Trophoblast cell (in vitro differentiated cells and primary cell): Measurements from ENCODE around the gene GPX6.
A peak's percentile ranks its signal among the peaks of the same experiment; 100 is the strongest.
"Not testable (repeated sequence)": the region's sequence is repeated elsewhere in the genome, so short reads cannot be mapped to it uniquely, and the experiment has no call there.

Experiments used
- DNase-seq, 2 donors: peaks; one replicate each; pipeline ENCODE4 v3.0.0-alpha.2; 2016
- H2AFZ ChIP-seq: 2 replicates; pipeline ENCODE4 v1.6.1; 2013; ENCODE audit warnings: low read length, moderate library complexity, mild to moderate bottlenecking; ENCODE audit not compliant: insufficient read depth, poor library complexity
- H2AK5ac ChIP-seq: 2 replicates; pipeline ENCODE4 v1.6.1; 2013; ENCODE audit warnings: mild to moderate bottlenecking, low read length
- H2BK120ac ChIP-seq: 2 replicates; pipeline ENCODE4 v1.6.1; 2013; ENCODE audit warnings: low read length, mild to moderate bottlenecking, moderate library complexity; ENCODE audit not compliant: insufficient read depth, poor library complexity
- H2BK12ac ChIP-seq: 2 replicates; pipeline ENCODE4 v1.6.1; 2013; ENCODE audit warnings: mild to moderate bottlenecking, low read length, moderate library complexity
- H2BK5ac ChIP-seq: 2 replicates; pipeline ENCODE4 v1.6.1; 2013; ENCODE audit warnings: low read length, low read depth, moderate library complexity, mild to moderate bottlenecking; ENCODE audit not compliant: poor library complexity
- H3K14ac ChIP-seq: 2 replicates; pipeline ENCODE4 v1.6.1; 2013; ENCODE audit warnings: mild to moderate bottlenecking, low read length
- H3K18ac ChIP-seq: 2 replicates; pipeline ENCODE4 v1.6.1; 2013; ENCODE audit warnings: mild to moderate bottlenecking, low read length
- H3K23ac ChIP-seq: 2 replicates; pipeline ENCODE4 v1.6.1; 2013; ENCODE audit warnings: low read length
- H3K27ac ChIP-seq: 2 replicates; pipeline ENCODE4 v1.5.1; 2013; ENCODE audit warnings: low read depth, mild to moderate bottlenecking, inconsistent platforms, low read length, moderate library complexity
- H3K27me3 ChIP-seq: 2 replicates; pipeline ENCODE4 v1.6.1; 2013; ENCODE audit warnings: inconsistent platforms, mild to moderate bottlenecking, low read length, moderate library complexity; ENCODE audit not compliant: insufficient read depth
- H3K36me3 ChIP-seq, 2 experiments: 1 replicate in 1 of 2; 2 replicates in 1 of 2; pipeline ENCODE4 v1.6.1; 2013; ENCODE audit warnings: low read length in 2 of 2, mild to moderate bottlenecking in 2 of 2, moderate library complexity in 1 of 2; ENCODE audit not compliant: insufficient read depth in 2 of 2, control insufficient read depth in 1 of 2
- H3K4ac ChIP-seq: 2 replicates; pipeline ENCODE4 v1.6.1; 2013; ENCODE audit warnings: low read depth, mild to moderate bottlenecking, low read length, moderate library complexity
- H3K4me1 ChIP-seq, 2 experiments: 1 replicate in 1 of 2; 2 replicates in 1 of 2; pipeline ENCODE4 v1.6.1; 2013; ENCODE audit warnings: low read length in 2 of 2, mild to moderate bottlenecking in 2 of 2, moderate library complexity in 1 of 2; ENCODE audit not compliant: insufficient read depth in 2 of 2, control insufficient read depth in 1 of 2
- H3K4me2 ChIP-seq: 2 replicates; pipeline ENCODE4 v1.6.1; 2013; ENCODE audit warnings: inconsistent platforms, mild to moderate bottlenecking, low read length, moderate library complexity
- H3K4me3 ChIP-seq: 2 replicates; pipeline ENCODE4 v1.5.1; 2013; ENCODE audit warnings: mild to moderate bottlenecking, low read depth, low read length, inconsistent platforms
- H3K79me1 ChIP-seq: one replicate; pipeline ENCODE4 v1.6.1; 2013; ENCODE audit warnings: low read length
- H3K79me2 ChIP-seq: 2 replicates; pipeline ENCODE4 v1.6.1; 2013; ENCODE audit warnings: low read length, mild to moderate bottlenecking; ENCODE audit not compliant: control insufficient read depth, insufficient read depth, poor library complexity
- H3K9ac ChIP-seq: 2 replicates; pipeline ENCODE4 v1.6.1; 2013; ENCODE audit warnings: mild to moderate bottlenecking, low read length
- H3K9me3 ChIP-seq: 2 replicates; pipeline ENCODE4 v1.6.1; 2013; ENCODE audit warnings: low read depth, mild to moderate bottlenecking, control low read depth, inconsistent platforms, low read length; ENCODE audit not compliant: insufficient read depth
- H4K12ac ChIP-seq: 2 replicates; pipeline ENCODE4 v1.6.1; 2013; ENCODE audit warnings: low read depth, mild to moderate bottlenecking, low read length, moderate library complexity
- H4K8ac ChIP-seq: 2 replicates; pipeline ENCODE4 v1.6.1; 2013; ENCODE audit warnings: low read depth, mild to moderate bottlenecking, low read length, moderate library complexity
- H4K91ac ChIP-seq: one replicate; pipeline ENCODE4 v1.6.1; 2013; ENCODE audit warnings: low read depth, mild to moderate bottlenecking, low read length, moderate library complexity
- WGBS: extraction: QIAGEN DNeasy Blood & Tissue Kit; methylation state at CpG from one replicate; pipeline ENCODE4 v1.1.7; 2013; ENCODE audit warnings: missing lambda C conversion rate; ENCODE audit not compliant: insufficient read length, insufficient coverage; ENCODE audit errors: extremely low coverage; 5-methylcytosine and 5-hydroxymethylcytosine counted together

Gene GPX6

GRCh38 chr6:28478518-28478917 lies 37.1 kb downstream of the GPX6 start:
- no peak overlapping the region for H3K14ac ChIP-seq

GRCh38 chr6:28474441-28475219 lies 41.0 kb downstream of the GPX6 start:
- Histone ChIP-seq H4K8ac (no peak overlapping the region), H3K79me2 (no peaks in the 10 kb centered on the region), H2AFZ (peak overlapping the region; percentile 54), H3K4me1 (peaks cover 2 to 3% of the 10 kb centered on the region in 2 experiments), H3K4me3 (no peak overlapping the region), H3K9me3 (no peaks in the 10 kb centered on the region), H3K27ac (no peak overlapping the region), H2AK5ac (no peak overlapping the region), H3K9ac (no peak overlapping the region), H2BK120ac (no peak overlapping the region), H3K27me3 (no peaks in the 10 kb centered on the region), H3K36me3 (no peaks in the 10 kb centered on the region), H3K18ac (no peak overlapping the region), H2BK5ac (no peak overlapping the region), H3K4me2 (peak overlapping the region; percentile 74), H2BK12ac (no peak overlapping the region), H3K4ac (no peak overlapping the region), H3K79me1 (no peaks in the 10 kb centered on the region), H3K23ac (no peak overlapping the region), H3K14ac (no peak overlapping the region), H4K91ac (no peak overlapping the region), H4K12ac (no peak overlapping the region)
- no CpG with 5 or more reads among the region's 18 CpGs for WGBS
- DNase-seq = peak; percentile 40 to 65

More at GRCh38 chr6:28478518-28478917, 37.1 kb downstream of the GPX6 start:
- H2BK5ac ChIP-seq = no peak overlapping the region
- H2AFZ ChIP-seq = no peak overlapping the region
- H3K9ac ChIP-seq = no peak overlapping the region
- H4K91ac ChIP-seq = no peak overlapping the region
- no peak overlapping the region for H2BK12ac ChIP-seq
- no peak overlapping the region for H3K4me2 ChIP-seq
- H4K12ac ChIP-seq = no peak overlapping the region
- no peak overlapping the region for H4K8ac ChIP-seq
- no peak overlapping the region for H3K4me3 ChIP-seq
- H3K23ac ChIP-seq = no peak overlapping the region
- H3K79me2 ChIP-seq = no peaks in the 10 kb centered on the region
- H3K18ac ChIP-seq = no peak overlapping the region
- H3K4ac ChIP-seq = no peak overlapping the region
- H2AK5ac ChIP-seq = no peak overlapping the region
- H3K4me1 ChIP-seq = peaks cover 0 to 2% of the 10 kb centered on the region in 2 experiments
- peaks cover 2% of the 10 kb centered on the region for H3K27me3 ChIP-seq
- H3K79me1 ChIP-seq = no peaks in the 10 kb centered on the region
- H3K9me3 ChIP-seq = no peaks in the 10 kb centered on the region
- H3K36me3 ChIP-seq = no peaks in the 10 kb centered on the region
- no peak overlapping the region for H3K27ac ChIP-seq
- no CpG with 5 or more reads among the region's 12 CpGs for WGBS
- no peak for DNase-seq
- H2BK120ac ChIP-seq = no peak overlapping the region

GRCh38 chr6:28469153-28469745 lies 46.3 kb downstream of the GPX6 start:
- H2BK12ac ChIP-seq, H4K8ac ChIP-seq, DNase-seq, H3K18ac ChIP-seq, H4K12ac ChIP-seq, H2BK120ac ChIP-seq, H2AK5ac ChIP-seq, H3K27ac ChIP-seq, H3K27me3 ChIP-seq, H4K91ac ChIP-seq, H3K79me2 ChIP-seq, H2AFZ ChIP-seq, H3K4me1 ChIP-seq, H3K4me2 ChIP-seq, H2BK5ac ChIP-seq, H3K23ac ChIP-seq, H3K14ac ChIP-seq, H3K9me3 ChIP-seq, H3K79me1 ChIP-seq, H3K9ac ChIP-seq, H3K36me3 ChIP-seq, H3K4me3 ChIP-seq, H3K4ac ChIP-seq: not testable (repeated sequence)
- WGBS = no CpG with 5 or more reads among the region's 45 CpGs

GRCh38 chr6:28468056-28468455 lies 47.5 kb downstream of the GPX6 start:
- no peaks in the 10 kb centered on the region for H3K36me3 ChIP-seq
- no peak overlapping the region for H2AK5ac ChIP-seq
- no peak overlapping the region for H3K4ac ChIP-seq
- peaks cover 0 to 3% of the 10 kb centered on the region in 2 experiments for H3K4me1 ChIP-seq
- WGBS = no CpG with 5 or more reads among the region's 7 CpGs
- no peak overlapping the region for H3K23ac ChIP-seq
- H4K12ac ChIP-seq = no peak overlapping the region
- no peak overlapping the region for H3K27ac ChIP-seq
- no peaks in the 10 kb centered on the region for H3K9me3 ChIP-seq
- H3K18ac ChIP-seq = no peak overlapping the region
- H2BK120ac ChIP-seq = no peak overlapping the region
- no peak overlapping the region for H4K91ac ChIP-seq
- no peak for DNase-seq
- H3K79me2 ChIP-seq = no peaks in the 10 kb centered on the region
- no peak overlapping the region for H3K4me2 ChIP-seq
- H2AFZ ChIP-seq = no peak overlapping the region
- no peaks in the 10 kb centered on the region for H3K27me3 ChIP-seq
- H2BK5ac ChIP-seq = no peak overlapping the region
- H3K79me1 ChIP-seq = no peaks in the 10 kb centered on the region
- H4K8ac ChIP-seq = no peak overlapping the region
- H3K4me3 ChIP-seq = no peak overlapping the region
- no peak overlapping the region for H3K14ac ChIP-seq
- H3K9ac ChIP-seq = no peak overlapping the region
- H2BK12ac ChIP-seq = no peak overlapping the region
